SK-N-SH treated with all-trans-retinoic acid at 6 μM for 48 hours (cell line): ENCODE measurements around the gene MYOC.

Source experiments
- ATAC-seq: fragments of 200-7000 bp; cut with Tn5 transposase; 3 replicates; pipeline ENCODE4 v1.9.1; 2020; ENCODE audit warnings: mild to moderate bottlenecking, moderate library complexity
- ARNTL ChIP-seq: fragments of 450-650 bp; formaldehyde crosslinking; IDR thresholded peaks from 2 replicates; pipeline ENCODE4 v1.5.0; 2020; ENCODE audit warnings: low read depth, mild to moderate bottlenecking, moderate library complexity, borderline replicate concordance
- CREB5 ChIP-seq: fragments of 250-450 bp; sonication (Bioruptor Pico); IDR thresholded peaks from 2 replicates; pipeline ENCODE4 v1.5.1; 2020; ENCODE audit warnings: low read depth, mild to moderate bottlenecking, moderate library complexity
- CSDC2 ChIP-seq: fragments of 250-450 bp; sonication (Bioruptor Pico); IDR thresholded peaks from 2 replicates; pipeline ENCODE4 v1.5.0; 2020; ENCODE audit warnings: mild to moderate bottlenecking, moderate library complexity
- ESRRG ChIP-seq: fragments of 250-450 bp; sonication (Bioruptor Pico); IDR thresholded peaks from 2 replicates; pipeline ENCODE4 v1.6.1; 2021; ENCODE audit warnings: mild to moderate bottlenecking
- ISL1 ChIP-seq: fragments of 250-450 bp; sonication (Bioruptor Pico); IDR thresholded peaks from 2 replicates; pipeline ENCODE4 v2.1.2; 2022; ENCODE audit warnings: mild to moderate bottlenecking, moderate library complexity
- OSR1 ChIP-seq: fragments of 250-450 bp; sonication (Bioruptor Pico); IDR thresholded peaks from 2 replicates; pipeline ENCODE4 v1.8.0; 2022; ENCODE audit warnings: moderate library complexity, mild to moderate bottlenecking, inconsistent platforms
- PATZ1 ChIP-seq: fragments of 250-450 bp; sonication (Bioruptor Pico); IDR thresholded peaks from 2 replicates; pipeline ENCODE4 v1.8.0; 2020; ENCODE audit warnings: mild to moderate bottlenecking, moderate library complexity, borderline replicate concordance
- POU6F1 ChIP-seq: fragments of 250-450 bp; sonication (Bioruptor Pico); IDR thresholded peaks from 2 replicates; pipeline ENCODE4 v1.8.0; 2021; ENCODE audit warnings: low read depth, mild to moderate bottlenecking, moderate library complexity, borderline replicate concordance
- PPARA ChIP-seq: fragments of 250-450 bp; sonication (Bioruptor Pico); IDR thresholded peaks from 2 replicates; pipeline ENCODE4 v1.5.0; 2020; ENCODE audit warnings: mild to moderate bottlenecking, borderline replicate concordance
- SNAI2 ChIP-seq: fragments of 250-450 bp; sonication (Bioruptor Pico); IDR thresholded peaks from 2 replicates; pipeline ENCODE4 v1.5.0; 2020; ENCODE audit warnings: mild to moderate bottlenecking, moderate library complexity
- TOX ChIP-seq: fragments of 250-450 bp; sonication (Bioruptor Pico); IDR thresholded peaks from 2 replicates; pipeline ENCODE4 v1.8.0; 2021; ENCODE audit warnings: mild to moderate bottlenecking, moderate library complexity, borderline replicate concordance
- TSHZ2 ChIP-seq: fragments of 250-450 bp; sonication (Bioruptor Pico); IDR thresholded peaks from 2 replicates; pipeline ENCODE4 v1.5.0; 2020; ENCODE audit warnings: mild to moderate bottlenecking, moderate library complexity
- ZFP3 ChIP-seq: fragments of 250-450 bp; sonication (Bioruptor Pico); IDR thresholded peaks from 2 replicates; pipeline ENCODE4 v1.5.0; 2020; ENCODE audit warnings: mild to moderate bottlenecking, moderate library complexity
- ZFP30 ChIP-seq: fragments of 450-650 bp; formaldehyde crosslinking; IDR thresholded peaks from 2 replicates; pipeline ENCODE4 v1.5.0; 2022; ENCODE audit warnings: mild to moderate bottlenecking, moderate library complexity
- ZNF565 ChIP-seq: fragments of 450-650 bp; formaldehyde crosslinking; conservative IDR thresholded peaks from 2 replicates; pipeline ENCODE4 v1.5.0; 2020; ENCODE audit warnings: low read depth, mild to moderate bottlenecking, moderate library complexity
- ZNF70 ChIP-seq: fragments of 450-650 bp; formaldehyde crosslinking; IDR thresholded peaks from 2 replicates; pipeline ENCODE4 v1.5.0; 2020; ENCODE audit warnings: mild to moderate bottlenecking, moderate library complexity

MYOC gene

GRCh38 chr1:171654942-171655745 is 2.7 kb upstream of the MYOC start:
- ATAC-seq, result peak; percentile 80
- no peak for TF ChIP-seq TOX (CRISPR knock-in tag)
- TF ChIP-seq ZFP30 (CRISPR knock-in tag), result no peak
- no peak for TF ChIP-seq PPARA (CRISPR knock-in tag)
- no peak for TF ChIP-seq CSDC2
- TF ChIP-seq POU6F1, result no peak
- no peak for TF ChIP-seq OSR1 (CRISPR knock-in tag)
- no peak for TF ChIP-seq ESRRG (CRISPR knock-in tag)
- TF ChIP-seq SNAI2 (CRISPR knock-in tag), result no peak
- TF ChIP-seq ZNF70 (CRISPR knock-in tag), result no peak
- TF ChIP-seq CREB5 (CRISPR knock-in tag), result no peak
- TF ChIP-seq TSHZ2 (CRISPR knock-in tag), result no peak
- TF ChIP-seq ARNTL, result no peak
- no peak for TF ChIP-seq ZNF565 (CRISPR knock-in tag)
- TF ChIP-seq ZFP3 (CRISPR knock-in tag), result no peak

GRCh38 chr1:171654201-171654941 is 1.9 kb upstream of the MYOC start:
- TF ChIP-seq ZNF565 (CRISPR knock-in tag), result no peak
- no peak for TF ChIP-seq ISL1 (CRISPR knock-in tag)
- TF ChIP-seq OSR1 (CRISPR knock-in tag), result no peak
- no peak for TF ChIP-seq TSHZ2 (CRISPR knock-in tag)
- TF ChIP-seq ESRRG (CRISPR knock-in tag), result no peak
- no peak for TF ChIP-seq CREB5 (CRISPR knock-in tag)
- no peak for TF ChIP-seq ZNF70 (CRISPR knock-in tag)
- peak; percentile 41 for ATAC-seq

GRCh38 chr1:171653796-171654195 is 1.3 kb upstream of the MYOC start:
- no peak for ATAC-seq
- TF ChIP-seq ISL1 (CRISPR knock-in tag), result no peak
- no peak for TF ChIP-seq ZNF70 (CRISPR knock-in tag)
- no peak for TF ChIP-seq OSR1 (CRISPR knock-in tag)

- no peak for TF ChIP-seq PATZ1
- 0 out of 2 replicates have a peak, but pooled peaks have one; percentile 7 for TF ChIP-seq OSR1 (CRISPR knock-in tag)
- ATAC-seq, result no peak
Observed at GRCh38 chr1:171646249-171646560, 6.3 kb downstream of the MYOC start.
